Inferior parietal cortex (tissue), 1 donor: ENCODE measurements around the gene PPP4R2.

Experiments used
- DNase-seq: peaks from one replicate; pipeline ENCODE4 v3.0.0-alpha.2; 2016; ENCODE audit errors: extremely low spot score

PPP4R2 gene

GRCh38 chr3:72996473-72997333 is at the start of gene PPP4R2:
Gene PPP4R2, plus strand, starts transcription at chr3:72996811. Its CDS starts 227 bp downstream, at chr3:72997038.
- peak; percentile 90 for DNase-seq

GRCh38 chr3:72947715-72948490 is 48.7 kb upstream of the PPP4R2 start:
- DNase-seq = no peak

- DNase-seq = no peak
Measured at GRCh38 chr3:72949016-72949415, 47.6 kb upstream of the PPP4R2 start.

- no peak for DNase-seq
Measured at GRCh38 chr3:72950372-72950771, 46.2 kb upstream of the PPP4R2 start.

GRCh38 chr3:72950801-72951200 is 45.8 kb upstream of the PPP4R2 start:
- DNase-seq = peak; percentile 65

- no peak for DNase-seq
Measured at GRCh38 chr3:72951259-72951722, 45.3 kb upstream of the PPP4R2 start.

GRCh38 chr3:72953325-72953956 is 43.2 kb upstream of the PPP4R2 start:
- no peak for DNase-seq

GRCh38 chr3:72957297-72957696 is 39.3 kb upstream of the PPP4R2 start:
- peak; percentile 77 for DNase-seq

- DNase-seq = no peak
Measured at GRCh38 chr3:72959336-72959735, 37.3 kb upstream of the PPP4R2 start.

- no peak for DNase-seq
Measured at GRCh38 chr3:72960812-72961518, 35.6 kb upstream of the PPP4R2 start.

GRCh38 chr3:72961752-72962151 is 34.9 kb upstream of the PPP4R2 start:
- DNase-seq = no peak

GRCh38 chr3:72962317-72962716 is 34.3 kb upstream of the PPP4R2 start:
- DNase-seq = no peak

- no peak for DNase-seq
Measured at GRCh38 chr3:72964633-72965032, 32.0 kb upstream of the PPP4R2 start.

- DNase-seq = no peak
Measured at GRCh38 chr3:72968266-72968664, 28.3 kb upstream of the PPP4R2 start.

- DNase-seq = no peak
Measured at GRCh38 chr3:72969766-72970165, 26.8 kb upstream of the PPP4R2 start.

GRCh38 chr3:72970942-72971341 is 25.7 kb upstream of the PPP4R2 start:
- DNase-seq = no peak

- no peak for DNase-seq
Measured at GRCh38 chr3:72972706-72973030, 23.9 kb upstream of the PPP4R2 start.

- no peak for DNase-seq
Measured at GRCh38 chr3:72973031-72973723, 23.4 kb upstream of the PPP4R2 start.

GRCh38 chr3:72973786-72974185 is 22.8 kb upstream of the PPP4R2 start:
- DNase-seq = no peak

GRCh38 chr3:72974956-72975355 is 21.7 kb upstream of the PPP4R2 start:
- DNase-seq = no peak

- no peak for DNase-seq
Measured at GRCh38 chr3:72976281-72976741, 20.3 kb upstream of the PPP4R2 start.
